Smooth muscle cell of bladder (primary cell): Measurements from ENCODE around the gene CCDC85A. TPM values are rescaled to one million over a fixed set of nuclear protein-coding genes. Genes with fewer than 3 reads are reported as not detected.

Experiments used
- total RNA-seq: library from RNA; depleted of rRNA; stranded (reverse); fragments of >200 nt; gene quantifications from 2 replicates; pipeline ENCODE4 v1.2.3, GENCODE V29; 2014

Gene CCDC85A
- total RNA-seq, result under 0.01 and 0.09 TPM in 2 replicates

DNA sequence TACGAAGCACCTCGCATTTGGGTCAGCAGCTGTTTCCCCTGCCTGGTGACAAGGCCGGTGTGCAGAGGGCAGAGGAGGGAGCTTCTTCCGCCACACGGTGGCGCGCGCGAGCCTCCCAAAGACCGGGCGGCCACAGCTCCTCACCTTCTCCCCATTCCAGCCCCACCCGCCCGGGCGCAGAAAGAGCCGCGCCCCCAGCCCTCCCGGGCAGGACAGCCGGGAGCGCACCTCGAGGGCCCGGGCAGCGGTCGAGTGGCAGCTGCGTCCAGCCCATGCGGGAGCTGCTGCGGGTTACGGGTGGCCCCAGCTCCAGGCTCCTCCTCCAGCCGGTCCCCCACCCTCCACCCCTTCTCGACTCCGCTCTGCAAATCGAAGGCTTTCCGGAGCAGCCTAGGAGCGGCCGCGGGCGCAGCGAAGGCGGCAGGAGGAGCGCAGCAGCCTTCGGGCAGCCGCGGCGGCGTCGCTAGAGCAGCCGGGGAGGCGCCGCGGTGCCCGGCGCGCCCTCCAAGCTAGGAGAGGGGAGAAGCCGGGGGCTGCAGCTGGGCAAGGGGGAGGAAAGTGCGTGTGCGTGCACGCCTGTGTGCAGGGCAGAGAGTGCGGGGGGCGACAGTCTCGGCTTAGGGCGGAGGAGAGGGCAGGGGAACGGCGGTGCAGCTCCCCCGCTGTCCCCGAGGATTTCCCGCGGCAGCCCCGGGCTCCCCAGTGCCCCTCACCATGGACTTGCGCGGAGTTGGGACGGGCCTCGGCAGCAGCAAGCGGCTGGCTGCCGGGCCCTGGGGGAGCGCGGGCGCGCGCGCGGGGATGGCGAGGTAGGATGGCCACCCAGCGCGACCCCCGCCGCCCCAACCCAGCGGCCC lies at the start of gene CCDC85A:
CCDC85A (plus strand) TSS at position 348 of the 857 bp plus-strand sequence. CDS start 635 bp downstream, outside the sequence.

